Astrocyte (in vitro differentiated cells and primary cell): Measurements from ENCODE around the gene TNNI3K. TPM values are rescaled to one million over a fixed set of nuclear protein-coding genes. Genes with fewer than 3 reads are reported as not detected.

Experiments
- DNase-seq: peaks from one replicate; pipeline ENCODE4 v3.0.0-alpha.2; 2010; ENCODE audit warnings: low read depth
- FAIRE-seq: peaks from 2 replicates; lab custom pipeline; 2011; peaks lifted over from hg19 to GRCh38; lab: Jason Lieb, UNC
- H2AFZ ChIP-seq: 2 replicates; pipeline ENCODE4 v1.6.0; 2012; ENCODE audit warnings: low read depth, low read length, inconsistent platforms
- H3K27ac ChIP-seq: 2 replicates; pipeline ENCODE4 v1.5.1; 2011; ENCODE audit warnings: low read depth, low read length, inconsistent platforms
- H3K27me3 ChIP-seq: 2 replicates; pipeline ENCODE4 v1.6.0; 2011; ENCODE audit warnings: low read length, inconsistent platforms; ENCODE audit not compliant: insufficient read depth
- H3K36me3 ChIP-seq: 2 replicates; pipeline ENCODE4 v1.5.1; 2011; ENCODE audit warnings: low read length, inconsistent platforms; ENCODE audit not compliant: insufficient read depth
- H3K4me1 ChIP-seq: 2 replicates; pipeline ENCODE4 v1.5.1; 2011; ENCODE audit warnings: low read length, inconsistent platforms; ENCODE audit not compliant: insufficient read depth
- H3K4me2 ChIP-seq: 2 replicates; pipeline ENCODE4 v1.6.0; 2012; ENCODE audit warnings: low read length, inconsistent platforms
- H3K4me3 ChIP-seq: 2 replicates; pipeline ENCODE4 v1.5.1; 2011; ENCODE audit warnings: low read depth, mild to moderate bottlenecking, low read length, inconsistent platforms; ENCODE audit not compliant: insufficient read depth
- H3K79me2 ChIP-seq: 2 replicates; pipeline ENCODE4 v1.6.0; 2012; ENCODE audit warnings: mild to moderate bottlenecking, low read length, inconsistent platforms; ENCODE audit not compliant: insufficient read depth
- H3K9ac ChIP-seq: 2 replicates; pipeline ENCODE4 v1.6.0; 2012; ENCODE audit warnings: mild to moderate bottlenecking, low read length, inconsistent platforms
- H3K9me3 ChIP-seq: 2 replicates; pipeline ENCODE4 v1.5.1; 2012; ENCODE audit warnings: low read depth, mild to moderate bottlenecking, low read length, inconsistent platforms; ENCODE audit not compliant: insufficient read depth
- H4K20me1 ChIP-seq: 2 replicates; pipeline ENCODE4 v1.6.0; 2012; ENCODE audit warnings: low read length, inconsistent platforms; ENCODE audit not compliant: insufficient read depth
- H3K27ac Mint-ChIP-seq: one replicate; pipeline ENCODE4 v1.8.0; 2021; ENCODE audit warnings: mild to moderate bottlenecking, mixed read lengths; ENCODE audit not compliant: unreplicated experiment
- H3K27me3 Mint-ChIP-seq: one replicate; pipeline ENCODE4 v1.8.0; 2021; ENCODE audit warnings: low read depth, mixed read lengths; ENCODE audit not compliant: unreplicated experiment
- H3K36me3 Mint-ChIP-seq: one replicate; pipeline ENCODE4 v1.8.0; 2021; ENCODE audit warnings: low read depth, mixed read lengths; ENCODE audit not compliant: unreplicated experiment
- H3K4me1 Mint-ChIP-seq: one replicate; pipeline ENCODE4 v1.8.0; 2021; ENCODE audit warnings: low read depth, mixed read lengths; ENCODE audit not compliant: unreplicated experiment
- H3K4me3 Mint-ChIP-seq: one replicate; pipeline ENCODE4 v1.8.0; 2021; ENCODE audit warnings: mild to moderate bottlenecking, moderate library complexity, mixed read lengths; ENCODE audit not compliant: unreplicated experiment
- H3K9me3 Mint-ChIP-seq: one replicate; pipeline ENCODE4 v1.8.0; 2021; ENCODE audit warnings: mild to moderate bottlenecking, mixed read lengths; ENCODE audit not compliant: unreplicated experiment
- EZH2 ChIP-seq: IDR thresholded peaks from 2 replicates; pipeline ENCODE4 v1.6.1; 2012; ENCODE audit warnings: mild to moderate bottlenecking, low read length, inconsistent platforms; ENCODE audit not compliant: insufficient read depth
- total RNA-seq: library from RNA; stranded (reverse); gene quantifications from 2 replicates; pipeline ENCODE4 v1.2.1, GENCODE V29; 2021
- TF ChIP-seq, protein P1 (sequence below): IDR thresholded peaks from 2 replicates; pipeline ENCODE4 v1.5.1; 2011; ENCODE audit warnings: low read depth, mild to moderate bottlenecking, inconsistent platforms, low read length, moderate library complexity; ENCODE audit not compliant: insufficient read depth

The TNNI3K gene
- total RNA-seq, 1 donor from 2014 or later, result 0.45 TPM

DNA sequence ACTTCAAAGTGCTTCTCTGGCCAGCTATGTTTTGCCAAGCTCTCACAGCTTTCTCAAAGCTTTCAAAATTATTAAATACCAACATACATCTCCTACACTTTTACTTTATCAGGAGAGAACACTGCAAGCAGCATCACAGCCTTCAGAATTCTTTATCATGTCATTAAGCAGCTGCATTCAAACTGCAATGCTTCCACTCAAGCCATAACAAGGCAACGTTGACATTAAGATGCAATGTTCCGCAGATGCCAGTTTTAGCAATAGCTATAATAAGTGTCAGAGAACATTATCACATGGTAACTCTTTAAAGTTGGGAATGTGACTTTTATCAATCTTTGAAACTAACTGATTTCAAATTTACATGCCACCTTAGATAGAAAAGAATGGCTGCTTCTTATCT lies 185.3 kb downstream of the TNNI3K start:
- no peaks in the 10 kb centered on the region for H4K20me1 ChIP-seq
- TF ChIP-seq, protein P1, sequence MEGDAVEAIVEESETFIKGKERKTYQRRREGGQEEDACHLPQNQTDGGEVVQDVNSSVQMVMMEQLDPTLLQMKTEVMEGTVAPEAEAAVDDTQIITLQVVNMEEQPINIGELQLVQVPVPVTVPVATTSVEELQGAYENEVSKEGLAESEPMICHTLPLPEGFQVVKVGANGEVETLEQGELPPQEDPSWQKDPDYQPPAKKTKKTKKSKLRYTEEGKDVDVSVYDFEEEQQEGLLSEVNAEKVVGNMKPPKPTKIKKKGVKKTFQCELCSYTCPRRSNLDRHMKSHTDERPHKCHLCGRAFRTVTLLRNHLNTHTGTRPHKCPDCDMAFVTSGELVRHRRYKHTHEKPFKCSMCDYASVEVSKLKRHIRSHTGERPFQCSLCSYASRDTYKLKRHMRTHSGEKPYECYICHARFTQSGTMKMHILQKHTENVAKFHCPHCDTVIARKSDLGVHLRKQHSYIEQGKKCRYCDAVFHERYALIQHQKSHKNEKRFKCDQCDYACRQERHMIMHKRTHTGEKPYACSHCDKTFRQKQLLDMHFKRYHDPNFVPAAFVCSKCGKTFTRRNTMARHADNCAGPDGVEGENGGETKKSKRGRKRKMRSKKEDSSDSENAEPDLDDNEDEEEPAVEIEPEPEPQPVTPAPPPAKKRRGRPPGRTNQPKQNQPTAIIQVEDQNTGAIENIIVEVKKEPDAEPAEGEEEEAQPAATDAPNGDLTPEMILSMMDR, result no peak
- no peak for TF ChIP-seq EZH2
- no peaks in the 10 kb centered on the region for H3K9me3 Mint-ChIP-seq
- no peak overlapping the region for H3K9ac ChIP-seq
- no peaks in the 10 kb centered on the region for H3K36me3 ChIP-seq
- no peak overlapping the region for H3K27ac ChIP-seq
- FAIRE-seq (no peak), DNase-seq (no peak)
- H3K27me3 Mint-ChIP-seq, result no peaks in the 10 kb centered on the region
- H3K27me3 ChIP-seq, result no peaks in the 10 kb centered on the region
- peaks cover 2% of the 10 kb centered on the region for H3K4me1 ChIP-seq
- no peak overlapping the region for H3K4me2 ChIP-seq
- no peaks in the 10 kb centered on the region for H3K36me3 Mint-ChIP-seq
- H3K9me3 ChIP-seq, result no peaks in the 10 kb centered on the region
- no peaks in the 10 kb centered on the region for H3K79me2 ChIP-seq
- H3K4me1 Mint-ChIP-seq, result peaks cover 14% of the 10 kb centered on the region
- H3K27ac Mint-ChIP-seq, result no peak overlapping the region
- H2AFZ ChIP-seq, result no peak overlapping the region
- no peak overlapping the region for H3K4me3 Mint-ChIP-seq
- no peak overlapping the region for H3K4me3 ChIP-seq

DNA sequence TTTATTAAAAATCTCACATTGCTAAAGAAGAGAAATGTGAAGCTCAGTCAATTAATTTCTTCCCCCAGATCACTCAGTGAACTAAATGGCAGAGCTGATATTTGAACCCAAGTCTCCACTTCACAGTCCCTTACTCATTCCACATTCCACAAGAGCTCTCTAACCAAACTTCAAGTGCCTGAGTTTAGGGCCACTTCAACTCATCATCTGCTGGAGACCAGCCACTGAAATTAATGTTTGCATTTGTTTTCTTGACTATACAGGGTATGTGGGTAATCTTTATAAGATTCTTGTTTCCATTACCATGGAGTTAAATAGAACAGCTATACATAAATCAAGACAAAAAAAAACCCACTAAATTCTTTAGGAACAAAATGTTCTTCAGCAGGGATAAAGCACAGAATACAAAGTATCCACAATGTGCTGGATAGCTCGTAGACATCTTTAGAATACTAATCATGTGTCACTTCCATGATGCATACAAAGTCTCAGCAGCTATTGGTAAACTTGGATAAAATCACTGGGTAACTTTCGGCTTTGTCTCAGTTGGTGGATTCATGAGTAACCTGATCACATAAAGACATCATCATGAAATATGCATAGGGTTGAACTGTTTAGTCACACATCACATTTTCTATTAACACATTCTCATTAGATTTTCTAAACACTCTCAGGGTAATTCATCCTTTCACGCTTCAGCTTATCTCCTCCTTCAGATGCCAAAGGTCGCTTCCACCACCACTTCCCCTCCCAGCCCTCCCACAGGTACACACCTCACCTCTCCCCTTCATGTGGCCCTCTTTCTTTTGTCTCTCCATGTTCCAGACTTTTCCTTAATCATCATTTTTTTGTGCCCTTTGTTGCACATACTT lies 187.5 kb downstream of the TNNI3K start:
- no peak overlapping the region for H3K27ac ChIP-seq
- H3K9me3 Mint-ChIP-seq, result no peaks in the 10 kb centered on the region

More for the DNA sequence above, 187.5 kb downstream of the TNNI3K start:
- H3K4me1 ChIP-seq, result peaks cover 18% of the 10 kb centered on the region
- Mint-ChIP-seq H3K27ac (no peak overlapping the region), H3K4me1 (peaks cover 28% of the 10 kb centered on the region), H3K27me3 (no peaks in the 10 kb centered on the region), H3K36me3 (no peaks in the 10 kb centered on the region), H3K4me3 (no peak overlapping the region)
- H3K79me2 ChIP-seq, result no peaks in the 10 kb centered on the region
- H3K36me3 ChIP-seq, result no peaks in the 10 kb centered on the region
- no peak overlapping the region for H3K4me2 ChIP-seq
- TF ChIP-seq, protein P1, result no peak
- no peak for TF ChIP-seq EZH2
- no peak overlapping the region for H3K9ac ChIP-seq
- H2AFZ ChIP-seq, result no peak overlapping the region
- H3K27me3 ChIP-seq, result no peaks in the 10 kb centered on the region
- H3K9me3 ChIP-seq, result no peaks in the 10 kb centered on the region
- DNase-seq, result peak; percentile 49
- H4K20me1 ChIP-seq, result no peaks in the 10 kb centered on the region
- FAIRE-seq, result no peak
- no peak overlapping the region for H3K4me3 ChIP-seq
